ENCODE measurements around the gene CLTC.
"Not testable (repeated sequence)": the region's sequence is repeated elsewhere in the genome, so short reads cannot be mapped to it uniquely, and the experiment has no call there.

The CLTC gene

DNA sequence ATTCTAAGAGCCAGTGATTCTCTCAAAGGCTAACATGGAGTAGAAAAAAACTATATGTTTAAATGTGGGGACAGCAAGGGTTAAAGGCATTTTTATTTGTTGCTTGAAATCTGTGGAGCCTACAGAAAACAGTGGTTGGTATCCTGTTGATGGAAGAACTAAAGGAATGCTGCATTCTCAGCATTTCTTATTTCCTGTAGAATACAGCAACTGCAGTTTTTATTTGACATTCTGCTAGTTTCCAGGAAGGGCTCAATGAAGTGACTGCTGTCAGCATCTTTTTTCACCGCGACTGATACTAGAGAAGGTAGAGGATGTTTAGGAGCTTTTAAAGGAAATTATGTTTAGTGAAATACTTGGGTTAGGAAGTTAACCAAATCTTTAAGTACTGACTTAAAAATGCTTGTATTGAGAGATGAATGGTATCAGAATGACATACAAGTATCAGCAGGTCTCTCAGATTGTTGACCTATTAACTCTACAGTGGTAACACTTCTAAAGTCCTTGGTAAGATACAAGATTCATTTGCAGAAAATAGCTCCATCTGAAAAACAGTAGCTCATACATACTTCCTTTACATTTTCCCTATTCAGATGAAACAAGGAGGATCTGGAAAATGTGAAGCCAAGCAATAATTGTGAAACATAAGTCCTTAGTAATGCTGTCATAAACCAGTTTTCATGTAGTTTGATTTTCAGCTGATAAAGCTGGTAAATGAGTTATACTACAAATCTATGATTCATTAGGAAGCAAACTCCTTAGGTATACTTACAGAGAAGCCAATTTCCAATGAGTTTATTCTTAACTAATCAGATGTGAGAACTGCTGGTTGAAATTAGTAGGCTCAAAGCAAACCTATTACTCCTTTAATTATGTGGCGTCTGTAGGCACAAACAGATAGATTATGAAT is 15.2 kb downstream of the CLTC start:
- no peak for DNase-seq

DNA sequence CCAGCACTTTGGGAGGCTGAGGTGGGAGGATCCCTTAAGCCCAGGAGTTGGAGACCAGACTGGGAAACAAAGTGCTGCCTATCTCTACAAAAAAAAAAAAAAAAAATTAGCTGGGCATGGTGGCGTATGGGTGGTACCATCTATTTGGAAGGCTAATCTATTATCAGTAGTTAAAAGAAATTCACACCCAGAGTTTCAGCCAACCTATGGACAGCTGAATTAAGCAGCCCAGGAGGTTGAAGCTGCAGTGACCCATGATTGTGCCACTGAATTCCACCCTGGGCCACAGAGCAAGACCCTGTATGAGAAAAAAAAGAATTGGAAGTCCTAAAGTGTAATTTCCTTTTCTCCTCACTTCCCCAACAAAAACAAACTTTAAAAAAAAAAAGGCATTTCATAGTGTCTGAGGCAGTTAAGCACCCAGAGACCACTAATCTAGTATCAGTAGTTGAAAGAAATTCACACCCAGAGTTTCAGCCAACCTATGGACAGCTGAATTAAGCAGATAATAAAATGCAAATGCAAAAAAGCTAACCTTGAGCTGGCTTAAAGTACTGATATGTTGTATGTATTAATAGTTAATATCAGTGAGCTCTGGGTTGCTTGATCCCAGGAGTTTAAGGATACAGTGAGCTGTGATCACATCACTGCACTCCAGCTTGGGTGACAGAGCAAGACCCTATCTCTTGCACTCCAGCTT is 18.1 kb downstream of the CLTC start:
- DNase-seq: no peak

DNA sequence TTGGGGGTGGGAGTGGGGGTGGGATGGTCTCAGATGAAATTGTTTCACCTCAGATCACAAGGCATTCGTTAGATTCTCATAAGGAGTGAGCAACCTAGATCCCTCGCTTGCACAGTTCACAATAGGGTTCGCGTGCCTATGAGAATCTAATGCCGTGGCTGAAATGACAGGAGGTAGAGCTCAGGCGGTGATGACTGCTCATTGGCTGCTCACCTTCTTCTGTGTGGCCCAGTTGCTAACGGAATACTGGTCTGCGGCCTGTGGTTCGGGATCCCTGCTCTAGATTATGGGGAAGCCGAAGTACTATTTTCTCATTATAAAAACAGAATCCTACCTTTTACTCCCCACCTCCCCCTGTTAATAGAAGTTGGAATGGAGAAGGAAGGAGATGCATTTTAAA is 18.9 kb downstream of the CLTC start:
- no peak for DNase-seq

DNA sequence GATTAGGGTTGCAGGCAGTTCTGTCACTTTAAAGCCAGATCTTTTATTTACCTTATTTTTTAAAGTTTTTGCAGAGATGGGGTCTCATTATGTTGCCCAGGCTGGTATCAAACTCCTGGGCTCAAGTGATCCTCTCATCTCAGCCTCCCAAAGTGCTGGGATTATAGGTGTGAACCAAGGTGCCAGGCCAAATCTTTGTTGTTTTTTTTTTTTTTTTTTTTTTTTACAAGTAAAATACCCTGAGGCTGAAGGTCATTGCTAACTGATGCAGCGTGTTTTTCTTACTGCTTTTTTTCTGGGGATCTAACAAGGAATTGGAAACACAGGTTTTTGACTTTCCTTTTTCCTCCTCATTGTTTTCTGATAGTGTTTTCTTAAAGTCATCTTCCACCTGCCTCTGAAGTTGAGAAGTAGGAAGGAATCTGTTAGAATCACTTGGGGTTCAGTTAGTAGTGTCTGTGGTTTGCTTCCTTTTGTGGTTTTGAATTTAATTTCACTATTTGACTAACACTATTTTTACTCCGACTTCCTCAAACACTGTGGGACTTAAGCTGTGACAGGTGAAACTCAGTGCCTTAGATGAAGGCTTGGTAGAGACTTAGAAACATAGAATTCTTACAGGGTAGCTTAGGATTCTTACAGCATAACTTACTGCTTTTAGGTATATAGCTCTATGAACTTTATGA is 22.2 kb downstream of the CLTC start:
- DNase-seq: no peak

DNA sequence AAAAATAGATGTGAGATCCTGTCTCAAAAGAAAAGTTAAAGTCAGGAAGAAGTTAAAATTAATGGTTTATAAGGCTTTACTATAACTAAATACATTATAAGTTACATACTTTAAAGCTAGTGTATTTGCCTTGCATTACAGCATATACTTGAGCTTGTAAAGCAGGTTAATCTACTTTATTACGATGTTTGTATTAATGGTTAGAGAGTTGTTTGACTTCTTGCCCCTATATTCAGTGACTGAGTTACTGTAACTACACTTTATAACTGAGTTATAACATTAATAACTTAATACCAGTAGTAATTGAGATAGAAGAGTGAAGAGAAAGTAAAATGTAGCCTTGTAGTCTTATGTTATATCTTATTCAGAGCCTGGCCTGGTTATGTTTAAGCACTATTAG is 22.9 kb downstream of the CLTC start:
- DNase-seq: no peak

DNA sequence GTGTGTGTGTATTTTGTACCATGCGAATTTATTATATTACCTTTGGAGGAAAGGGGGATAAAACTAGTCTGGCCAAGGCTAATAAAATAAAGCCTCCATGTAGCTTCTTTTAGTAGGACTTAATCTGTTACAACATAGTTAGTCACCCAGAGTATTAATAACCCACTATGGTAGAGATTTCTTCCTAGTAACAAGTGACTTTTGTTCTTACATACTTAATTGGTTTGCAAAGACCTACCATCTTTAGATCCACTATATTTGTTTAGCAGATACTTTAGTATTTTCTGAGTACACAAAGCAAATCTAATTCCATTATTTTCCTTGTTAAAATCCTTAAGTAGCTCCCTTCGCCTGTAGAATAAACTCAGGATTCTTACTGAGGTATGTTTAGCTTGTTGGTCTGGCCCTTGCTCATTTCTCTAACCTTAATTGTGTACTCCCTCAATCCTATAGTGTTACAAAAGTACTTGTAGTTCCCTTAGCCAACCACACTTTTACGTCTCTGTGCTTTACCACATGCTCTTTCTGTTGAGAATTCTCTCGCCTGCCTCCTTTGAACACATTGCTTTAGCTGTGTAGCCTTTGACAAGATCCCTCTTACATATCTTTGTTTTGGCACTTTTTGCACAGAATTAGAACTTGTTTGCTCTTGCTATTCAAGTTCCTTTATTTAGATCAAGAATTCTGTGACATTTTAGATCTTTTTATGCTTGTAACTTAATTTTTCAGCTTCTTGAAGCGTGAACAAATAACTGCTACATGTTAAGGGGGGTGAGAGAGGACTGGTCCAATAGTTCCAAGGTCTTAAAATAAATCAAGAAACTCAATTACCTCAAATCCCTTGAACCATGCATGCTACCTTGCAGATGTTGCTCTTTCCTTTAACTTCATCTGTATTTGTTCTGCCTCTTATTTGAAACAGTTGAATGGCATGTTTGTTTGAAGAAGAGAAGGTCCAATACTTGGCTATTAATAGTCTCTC is 23.8 kb downstream of the CLTC start:
- DNase-seq: no peak

DNA sequence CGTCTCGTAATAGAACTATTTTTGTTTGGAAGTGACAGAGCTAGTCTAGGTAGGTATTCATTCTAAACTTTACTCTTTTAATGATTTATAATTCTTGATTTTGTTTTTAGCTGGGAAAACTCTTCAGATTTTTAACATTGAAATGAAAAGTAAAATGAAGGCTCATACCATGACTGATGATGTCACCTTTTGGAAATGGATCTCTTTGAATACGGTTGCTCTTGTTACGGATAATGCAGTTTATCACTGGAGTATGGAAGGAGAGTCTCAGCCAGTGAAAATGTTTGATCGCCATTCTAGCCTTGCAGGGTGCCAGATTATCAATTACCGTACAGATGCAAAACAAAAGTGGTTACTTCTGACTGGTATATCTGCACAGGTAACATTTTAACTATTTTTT is 27.6 kb downstream of the CLTC start:
- DNase-seq: no peak

DNA sequence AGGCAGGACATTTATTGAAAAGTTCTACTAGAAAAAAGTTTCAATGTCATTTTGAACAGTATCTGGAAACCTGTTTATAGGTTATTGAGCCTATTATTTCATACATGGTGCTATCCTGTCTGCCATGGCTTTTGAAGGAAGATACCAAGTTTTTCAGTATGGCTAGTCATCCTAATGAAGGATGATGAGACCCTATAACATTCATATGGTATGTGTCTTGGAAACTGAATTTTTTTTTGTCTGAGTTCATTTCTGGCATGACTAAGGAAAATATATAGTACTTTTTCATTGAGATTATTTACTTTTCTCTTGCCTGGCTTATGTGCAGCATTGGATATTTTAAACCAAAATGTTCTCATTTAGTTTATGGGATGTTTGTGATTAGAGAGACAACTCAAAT is 30.2 kb downstream of the CLTC start:
- DNase-seq: no peak

DNA sequence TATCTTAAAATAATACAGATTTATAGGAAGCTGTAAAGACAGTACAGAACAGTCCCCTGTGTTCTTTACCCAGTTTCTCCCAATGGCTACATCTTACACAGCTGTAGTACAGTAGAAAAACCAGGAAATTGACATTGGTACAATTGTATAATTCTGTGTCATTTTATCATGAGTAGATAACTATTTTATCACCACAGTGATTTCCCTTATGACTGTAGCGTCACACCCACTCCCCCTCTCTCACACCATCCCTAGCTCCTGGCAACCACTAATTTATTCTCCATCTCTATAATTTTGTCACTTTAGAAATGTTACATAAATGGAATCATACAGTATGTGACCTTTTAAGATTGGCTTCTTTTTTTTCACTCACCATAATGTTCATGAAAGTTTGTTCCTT is 30.9 kb downstream of the CLTC start:
- DNase-seq: no peak

DNA sequence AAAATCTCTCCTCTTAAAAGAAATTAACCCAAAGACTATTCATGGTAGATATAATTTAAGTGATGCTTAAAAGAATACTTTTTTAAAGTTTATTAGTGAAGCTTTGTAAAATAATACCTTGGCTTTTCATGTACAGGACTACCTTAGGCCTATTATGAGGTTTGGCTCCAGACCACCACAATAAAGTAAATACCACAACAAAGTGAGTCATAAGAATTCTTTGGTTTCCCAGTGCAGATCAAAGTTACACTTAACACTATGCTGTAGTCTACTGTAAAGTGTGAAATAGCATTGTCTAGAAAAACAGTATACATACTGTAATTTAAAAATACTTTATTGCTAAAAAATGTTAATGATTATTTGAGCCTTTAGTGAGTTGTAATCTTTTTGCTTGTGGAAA is 31.7 kb downstream of the CLTC start:
- no peak for DNase-seq

DNA sequence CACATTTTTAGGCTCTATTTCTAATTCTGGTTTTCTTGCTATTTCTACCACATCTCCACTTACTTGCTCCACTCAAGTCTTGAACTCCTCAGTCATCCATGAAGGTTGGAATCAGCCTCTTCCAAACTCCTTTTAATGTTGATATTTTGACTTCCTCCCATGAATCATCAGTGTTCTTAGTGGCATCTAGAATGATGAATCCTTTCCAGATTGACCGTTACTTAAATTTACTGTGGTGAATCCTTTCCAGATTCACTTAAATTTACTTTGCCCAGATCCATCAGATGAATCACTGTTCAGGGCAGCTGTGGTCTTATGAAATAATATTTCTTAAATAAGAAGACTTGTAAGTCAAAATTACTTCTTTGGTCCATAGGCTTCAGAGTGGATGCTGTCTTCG is 32.4 kb downstream of the CLTC start:
- no peak for DNase-seq

DNA sequence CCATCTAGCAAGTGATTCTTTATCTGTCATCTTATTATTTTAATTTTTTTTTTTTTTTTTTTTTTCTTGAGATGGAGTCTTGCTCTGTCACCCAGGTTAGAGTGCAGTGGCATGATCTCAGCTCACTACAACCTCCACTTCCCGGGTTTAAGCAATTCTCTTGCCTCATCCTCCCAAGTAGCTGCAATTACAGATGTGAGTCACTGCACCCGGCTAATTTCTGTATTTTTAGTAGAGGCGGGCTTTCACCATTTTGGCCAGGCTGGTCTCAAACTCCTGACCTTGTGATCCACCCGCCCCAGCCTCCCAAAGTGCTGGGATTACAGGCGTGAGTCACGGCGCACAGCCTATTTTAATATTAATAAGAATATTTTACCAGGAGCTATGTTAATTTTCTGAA is 36.9 kb downstream of the CLTC start:
- not testable (repeated sequence) for DNase-seq

DNA sequence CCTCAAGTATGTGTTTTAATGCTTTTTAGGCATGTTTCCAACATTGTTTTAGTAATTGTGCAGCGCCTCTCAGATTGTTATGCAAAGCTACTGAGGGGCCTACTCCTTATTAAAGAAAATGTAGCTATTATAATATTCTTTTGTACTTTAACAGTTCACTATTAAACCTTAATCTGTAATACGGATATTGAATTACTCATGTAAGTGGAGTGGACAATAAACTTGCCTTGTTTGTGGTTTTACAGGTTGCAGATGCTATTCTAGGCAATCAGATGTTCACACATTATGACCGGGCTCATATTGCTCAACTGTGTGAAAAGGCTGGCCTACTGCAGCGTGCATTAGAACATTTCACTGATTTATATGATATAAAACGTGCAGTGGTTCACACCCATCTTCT is 46.5 kb downstream of the CLTC start:
- DNase-seq: no peak

DNA sequence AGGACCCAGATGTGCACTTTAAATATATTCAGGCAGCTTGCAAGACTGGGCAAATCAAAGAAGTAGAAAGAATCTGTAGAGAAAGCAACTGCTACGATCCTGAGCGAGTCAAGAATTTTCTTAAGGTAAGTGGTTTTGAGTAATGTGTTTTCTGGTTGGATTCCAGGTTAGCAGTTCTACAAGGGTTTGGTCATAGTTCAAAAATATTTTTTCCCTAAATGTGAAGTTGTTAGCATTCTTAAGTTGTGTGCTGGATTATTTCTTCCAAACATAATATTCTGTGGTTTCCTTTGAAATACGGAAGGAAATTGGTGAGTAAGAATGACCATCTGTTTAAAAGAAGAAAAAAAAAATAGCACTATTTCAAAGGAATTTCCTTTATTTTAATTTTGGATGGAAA is 49.1 kb downstream of the CLTC start:
- DNase-seq: no peak

DNA sequence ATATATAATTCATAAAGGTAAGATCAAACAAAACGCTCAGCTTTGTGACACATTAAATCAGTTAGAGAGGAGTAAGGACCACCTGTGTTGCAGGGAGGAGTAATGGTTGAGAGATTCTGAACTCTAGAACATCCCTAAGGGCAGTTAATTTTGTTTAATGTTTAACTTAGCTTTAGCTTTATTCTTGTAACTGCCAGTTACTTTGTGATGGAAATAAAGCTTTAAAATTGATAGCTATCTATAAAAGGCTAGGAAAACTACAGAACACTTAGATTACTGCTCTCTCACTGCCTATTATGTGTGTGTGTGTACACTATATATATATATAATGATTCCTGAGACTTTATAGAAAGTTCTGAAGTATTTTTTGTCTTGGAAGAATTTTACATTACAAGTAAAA is 49.7 kb downstream of the CLTC start:
- DNase-seq: no peak

DNA sequence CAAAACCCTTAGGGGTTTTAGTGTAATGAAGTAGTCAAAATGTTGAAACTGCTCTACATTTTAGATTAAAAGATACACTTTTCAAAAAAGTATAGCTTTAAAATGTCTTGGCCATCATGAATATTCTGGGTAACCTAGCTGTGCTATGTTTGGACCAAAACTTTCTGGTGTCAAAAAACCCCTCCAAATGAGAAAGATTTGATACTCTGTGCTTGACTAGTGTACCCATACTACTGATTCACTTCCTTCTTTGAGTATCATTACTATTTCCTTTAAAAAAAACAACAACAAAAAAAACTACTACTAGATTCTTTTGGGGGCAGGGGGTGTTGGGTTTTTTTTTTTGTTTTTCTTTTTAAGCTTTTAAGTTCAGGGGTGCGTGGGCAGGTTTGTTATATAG is 50.2 kb downstream of the CLTC start:
- no peak for DNase-seq

DNA sequence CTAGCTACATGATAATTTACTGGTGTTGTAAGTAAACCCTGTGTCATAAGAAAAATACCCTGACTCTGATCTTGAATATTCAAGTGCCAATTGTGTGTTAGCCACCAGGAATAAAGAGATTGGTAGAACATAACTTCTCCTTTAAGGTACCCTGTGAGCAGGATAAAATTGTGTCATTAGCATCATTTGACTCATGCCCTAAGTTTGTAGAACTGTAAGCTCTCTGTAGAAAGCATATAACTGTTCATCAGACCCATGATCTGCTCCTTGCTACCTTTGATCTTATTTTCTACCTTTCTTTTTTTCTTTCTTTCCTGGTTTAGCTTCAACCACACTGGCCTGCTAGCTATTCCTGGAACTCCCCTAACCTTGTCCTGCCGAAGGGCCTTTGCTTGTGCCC is 51.7 kb downstream of the CLTC start:
- no peak for DNase-seq

DNA sequence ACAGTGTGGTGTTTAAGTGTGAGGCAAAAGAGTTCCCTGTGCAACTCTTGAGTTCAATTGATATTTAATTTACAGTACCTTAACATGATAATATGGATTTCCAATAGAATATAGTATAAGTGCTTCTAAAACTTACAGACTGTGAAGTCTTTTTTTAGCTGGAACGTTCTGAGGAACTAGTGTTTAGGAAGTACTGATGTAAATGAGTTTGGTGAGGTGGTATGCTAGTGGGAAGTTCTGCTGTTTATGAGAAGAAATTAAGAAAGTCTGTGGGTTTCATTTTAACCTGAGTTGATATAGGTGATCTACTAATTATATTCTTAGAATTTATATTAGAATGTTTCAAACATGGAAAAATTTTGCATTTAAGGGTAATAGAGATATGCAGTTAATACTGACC is 55.5 kb downstream of the CLTC start:
- no peak for DNase-seq

DNA sequence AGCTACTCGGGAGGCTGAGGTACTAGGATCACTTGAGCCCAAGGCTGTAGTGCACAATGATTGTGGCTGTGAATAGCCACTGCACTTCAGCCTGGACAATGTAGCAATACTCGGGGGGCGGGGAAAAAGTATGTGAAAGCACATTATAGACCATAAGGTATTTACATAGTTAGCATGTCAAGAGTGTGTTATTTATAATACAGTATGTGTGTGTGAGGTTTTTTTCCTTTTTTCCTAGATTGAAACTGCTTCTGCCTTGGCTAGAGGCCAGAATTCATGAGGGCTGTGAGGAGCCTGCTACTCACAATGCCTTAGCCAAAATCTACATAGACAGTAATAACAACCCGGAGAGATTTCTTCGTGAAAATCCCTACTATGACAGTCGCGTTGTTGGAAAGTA is 57.0 kb downstream of the CLTC start:
- no peak for DNase-seq

DNA sequence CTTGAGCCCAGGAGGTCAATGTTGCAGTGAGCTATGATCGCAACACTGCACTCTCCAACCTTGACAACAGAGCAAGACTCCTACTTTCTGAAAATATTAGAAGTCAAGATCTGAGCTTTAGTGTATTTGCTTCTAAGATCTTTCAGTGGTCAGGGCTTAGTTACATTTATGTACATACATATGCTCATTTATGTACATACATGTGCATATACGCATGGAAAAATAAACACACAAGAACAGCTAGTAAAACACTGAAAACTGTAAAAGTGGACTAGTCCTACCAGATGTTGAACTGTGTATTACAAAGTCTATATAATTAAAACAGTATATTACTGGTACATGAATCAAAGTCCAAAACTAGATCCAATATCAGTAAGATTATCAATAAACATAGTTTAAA is 59.2 kb downstream of the CLTC start:
- no peak for DNase-seq

DNA sequence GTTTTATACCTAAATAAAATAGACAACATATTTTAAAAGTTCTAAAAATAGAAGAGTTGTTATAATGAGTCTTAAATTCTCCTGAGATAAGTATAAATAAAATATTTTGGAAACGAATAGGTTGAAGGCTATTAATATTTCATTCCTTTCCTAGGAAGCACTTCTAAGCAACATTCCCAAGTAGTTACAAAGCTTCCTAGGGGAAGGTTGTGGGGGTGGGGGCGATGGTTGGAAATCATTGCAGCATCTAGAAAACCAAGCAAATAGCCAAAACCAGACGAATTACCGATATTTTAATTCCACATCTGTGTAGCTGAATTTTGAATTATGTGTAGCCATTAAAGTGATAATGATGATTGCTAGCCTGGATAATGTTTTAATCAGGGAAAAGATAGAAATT is 60.6 kb downstream of the CLTC start:
- no peak for DNase-seq

DNA sequence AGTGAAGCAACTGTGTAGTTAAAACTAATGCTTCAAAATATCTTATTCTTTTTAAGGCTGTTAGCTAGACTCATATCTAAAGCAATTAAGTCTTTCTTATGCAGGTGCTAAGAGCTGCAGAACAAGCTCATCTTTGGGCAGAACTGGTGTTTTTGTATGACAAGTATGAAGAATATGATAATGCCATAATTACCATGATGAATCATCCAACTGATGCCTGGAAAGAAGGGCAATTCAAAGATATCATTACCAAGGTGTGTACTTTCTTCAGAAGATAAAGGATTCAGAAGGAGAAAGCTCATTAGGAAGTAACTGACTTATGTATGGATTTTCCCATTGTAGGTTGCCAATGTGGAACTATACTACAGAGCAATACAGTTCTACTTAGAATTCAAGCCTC is 63.6 kb downstream of the CLTC start:
- no peak for DNase-seq

DNA sequence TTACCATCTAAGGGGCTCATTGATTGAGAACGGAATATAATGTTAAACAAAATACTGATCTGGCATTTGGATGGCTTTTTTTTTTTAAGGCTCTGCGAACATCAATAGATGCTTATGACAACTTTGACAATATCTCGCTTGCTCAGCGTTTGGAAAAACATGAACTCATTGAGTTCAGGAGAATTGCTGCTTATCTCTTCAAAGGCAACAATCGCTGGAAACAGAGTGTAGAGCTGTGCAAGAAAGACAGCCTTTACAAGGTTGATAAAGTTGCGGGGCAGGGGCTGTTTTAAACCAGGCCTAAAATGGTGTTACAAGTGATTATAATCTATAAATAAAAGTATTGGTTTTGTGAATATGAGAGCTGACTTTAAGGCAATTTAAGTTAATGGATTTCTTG is 65.3 kb downstream of the CLTC start:
- no peak for DNase-seq
